GM21786 (cell line): ENCODE data around the gene ACACA.

Experiments
- ATAC-seq: cut with Tn5 transposase; IDR thresholded peaks from one replicate; pipeline ENCODE4 v1.9.1; 2021; ENCODE audit not compliant: unreplicated experiment

ACACA gene

DNA sequence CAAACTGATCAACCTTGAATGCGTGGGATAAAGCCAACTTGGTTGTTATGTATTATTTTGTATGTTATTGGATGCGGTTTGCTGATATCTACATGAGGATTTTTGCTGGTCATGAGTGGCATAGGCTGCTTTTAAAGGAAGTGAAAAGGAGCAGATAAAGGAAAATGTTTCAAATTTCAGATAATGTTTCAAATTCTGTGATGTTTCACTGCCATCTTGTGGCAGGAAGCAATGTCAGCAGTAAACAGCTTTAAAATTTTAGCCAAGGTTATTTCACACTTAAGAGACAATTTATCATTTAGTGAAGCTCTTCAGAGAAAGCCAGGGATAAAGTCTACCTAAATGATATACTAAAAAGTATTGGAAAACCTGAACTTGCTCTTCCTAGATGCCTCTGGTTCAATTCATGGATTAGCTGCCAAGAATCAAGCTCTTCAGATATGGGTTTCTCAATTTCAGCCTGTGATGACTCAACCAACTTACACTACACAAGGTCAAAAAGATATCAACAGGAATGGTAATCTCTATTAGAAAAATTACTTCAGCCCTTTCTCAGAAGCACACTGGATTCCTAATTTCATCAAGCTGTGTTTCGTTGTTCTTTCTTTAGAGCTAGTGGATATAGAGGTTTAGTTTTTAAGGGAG is 166.8 kb downstream of the ACACA start:
- no peak for ATAC-seq

DNA sequence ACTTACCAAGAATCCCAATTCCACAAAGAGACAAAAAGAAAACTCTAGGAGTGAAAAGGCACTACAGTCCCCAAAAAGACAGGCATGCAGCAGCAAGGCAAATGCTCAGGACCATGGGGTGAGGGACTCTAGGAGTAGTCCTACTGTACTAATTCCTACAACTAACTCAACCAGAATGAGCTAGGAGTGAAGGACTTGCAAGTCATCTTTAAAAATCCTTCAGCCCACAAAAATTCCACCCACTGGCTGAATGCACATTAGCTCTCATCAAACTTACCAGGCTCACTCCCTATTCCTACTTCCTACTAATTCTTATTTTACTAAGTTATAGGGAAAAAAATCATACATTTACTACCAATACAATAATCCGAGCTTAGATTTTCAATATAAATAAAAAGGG is 172.5 kb downstream of the ACACA start:
- ATAC-seq: no peak

DNA sequence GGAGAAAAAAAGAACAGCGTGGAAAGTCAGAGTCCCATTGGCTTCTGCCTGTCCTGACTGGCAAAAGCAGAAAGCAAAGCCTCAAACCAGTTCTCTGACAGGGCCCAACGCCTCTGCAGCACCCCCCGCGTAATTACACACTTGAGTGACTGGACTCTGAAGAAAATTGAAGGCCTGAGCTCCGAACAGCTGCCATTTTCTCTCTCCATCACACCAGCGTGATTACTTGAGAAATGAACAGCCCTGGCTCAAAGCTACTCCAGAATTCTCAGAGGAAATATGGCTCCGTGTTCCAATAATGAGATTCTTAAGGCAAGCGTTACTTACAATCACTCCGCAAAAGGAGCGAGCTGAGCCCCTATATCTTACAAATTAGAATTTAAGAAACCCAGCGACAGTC is 173.6 kb downstream of the ACACA start:
- no peak for ATAC-seq

DNA sequence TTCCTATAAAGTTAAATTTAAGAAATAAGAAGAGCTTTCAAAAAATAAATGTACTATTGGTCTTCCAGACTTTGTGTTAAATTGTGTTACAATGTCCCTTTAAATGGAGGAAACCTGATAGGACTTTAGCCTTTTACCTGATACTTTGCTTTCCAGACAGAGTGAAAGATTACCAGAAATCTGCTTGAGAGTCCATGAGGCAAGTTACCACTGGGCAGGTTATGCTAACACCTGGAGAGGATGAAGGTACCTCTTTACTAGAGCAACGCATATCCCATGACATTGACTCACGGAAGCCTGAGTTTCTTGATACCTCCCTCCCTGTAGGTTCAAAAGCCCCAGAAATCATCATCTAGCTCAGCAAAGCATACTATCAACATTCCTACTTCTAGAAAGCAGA is 174.7 kb downstream of the ACACA start:
- no peak for ATAC-seq

DNA sequence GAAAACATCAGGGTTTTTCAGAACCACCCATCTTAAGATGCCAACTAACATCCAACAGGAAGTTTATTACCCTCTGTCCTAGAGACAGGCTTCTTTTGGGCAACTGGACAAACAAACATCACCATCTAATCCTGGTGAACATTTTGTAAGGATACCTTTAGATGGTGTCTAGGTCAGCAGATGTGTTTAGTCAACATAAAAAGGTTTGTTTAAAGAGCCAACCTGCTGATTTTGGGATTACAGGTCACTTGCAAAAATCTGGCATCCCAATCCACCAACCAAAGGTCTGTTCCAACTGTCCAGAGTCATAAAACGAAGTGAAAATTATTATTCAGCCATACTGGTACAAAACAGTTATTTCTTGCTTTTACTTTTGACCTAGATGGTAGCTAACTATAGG is 176.0 kb downstream of the ACACA start:
- no peak for ATAC-seq

DNA sequence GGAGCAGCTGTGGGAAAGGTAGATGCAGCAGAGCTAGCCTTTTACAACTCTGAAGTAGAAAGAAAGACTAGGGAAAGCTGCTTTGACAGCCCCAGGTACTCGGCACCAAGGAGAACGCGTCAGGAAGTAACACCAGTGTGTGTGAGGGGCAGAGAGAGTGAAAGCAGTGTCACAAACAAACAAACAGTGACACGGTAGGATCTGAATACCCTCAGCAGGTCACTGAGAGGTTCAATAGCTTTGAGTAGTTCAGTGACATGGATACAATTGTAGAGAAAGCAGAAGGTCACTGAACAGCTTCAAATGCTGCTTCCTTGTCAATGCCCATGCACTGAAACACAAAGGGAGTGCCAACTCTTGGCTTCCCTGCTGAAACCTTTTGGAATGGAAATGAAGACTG is 181.2 kb downstream of the ACACA start:
- no peak for ATAC-seq

DNA sequence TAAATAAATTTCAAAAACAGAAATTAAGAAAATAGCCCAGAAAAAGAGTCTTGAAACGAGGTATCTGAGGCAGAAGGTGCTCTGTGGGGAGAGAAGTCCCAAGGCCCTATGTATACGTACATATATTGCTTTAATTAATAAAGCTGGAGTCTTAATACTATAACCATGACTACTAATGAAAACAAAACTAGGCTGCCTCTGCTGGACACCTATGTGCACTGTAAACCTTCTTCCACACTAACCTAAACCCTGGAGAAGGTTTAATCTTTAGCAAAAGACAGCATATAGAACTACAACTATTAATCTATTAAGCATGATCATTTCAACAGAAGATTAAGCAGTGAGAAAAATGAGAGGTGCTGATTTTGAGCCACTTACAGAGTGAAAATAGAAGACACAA is 184.8 kb downstream of the ACACA start:
- no peak for ATAC-seq

DNA sequence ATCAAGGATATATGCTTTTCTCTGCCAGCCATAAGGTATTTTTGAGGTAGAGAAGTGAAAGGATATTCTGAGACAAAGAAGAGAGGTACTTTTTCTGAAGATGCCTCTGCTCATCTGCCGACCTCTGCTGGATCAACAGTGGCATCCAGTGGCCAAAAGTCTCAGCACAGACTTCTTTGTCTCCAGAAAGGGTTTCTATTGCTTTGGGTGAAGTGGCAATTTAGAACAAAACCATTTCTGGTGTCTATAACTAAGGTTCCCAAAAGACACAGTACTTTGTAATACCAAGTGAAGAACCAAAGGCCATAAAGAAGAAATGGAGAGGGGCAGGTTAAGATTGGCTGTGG is 186.1 kb downstream of the ACACA start:
- no peak for ATAC-seq

DNA sequence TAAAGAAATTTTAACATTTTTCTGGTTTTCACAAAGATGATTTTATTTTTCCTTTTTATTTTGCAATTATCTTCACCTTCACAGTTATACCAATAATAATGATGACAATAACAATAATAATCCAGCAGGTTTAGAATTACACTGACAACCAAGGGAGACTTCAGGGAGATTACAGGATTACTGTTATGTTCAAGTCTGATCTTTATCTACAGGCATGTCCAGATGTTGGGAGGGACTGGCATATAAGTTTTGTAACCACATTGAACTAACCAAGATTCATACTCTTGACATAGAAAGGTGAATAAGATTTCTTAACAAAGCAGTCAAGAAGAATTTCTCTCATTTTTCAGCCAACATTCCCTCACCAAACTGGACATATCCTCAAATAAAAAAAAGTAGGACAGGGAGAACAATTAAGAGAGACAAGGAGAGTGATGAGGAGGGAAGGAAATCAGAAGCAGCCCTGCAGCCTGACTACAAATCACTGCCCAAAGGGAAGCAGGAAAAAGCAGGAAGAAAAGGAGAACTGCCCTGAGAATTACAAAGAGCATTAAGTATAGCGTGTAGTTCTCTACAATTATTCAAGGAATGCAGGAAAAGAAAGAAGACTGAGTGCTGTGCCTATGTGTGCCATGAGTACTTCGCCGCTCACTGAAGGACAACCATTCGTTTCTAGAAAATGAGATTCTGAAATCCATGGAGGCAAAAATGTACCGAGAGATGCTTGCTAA is 186.6 kb downstream of the ACACA start:
- no peak for ATAC-seq

DNA sequence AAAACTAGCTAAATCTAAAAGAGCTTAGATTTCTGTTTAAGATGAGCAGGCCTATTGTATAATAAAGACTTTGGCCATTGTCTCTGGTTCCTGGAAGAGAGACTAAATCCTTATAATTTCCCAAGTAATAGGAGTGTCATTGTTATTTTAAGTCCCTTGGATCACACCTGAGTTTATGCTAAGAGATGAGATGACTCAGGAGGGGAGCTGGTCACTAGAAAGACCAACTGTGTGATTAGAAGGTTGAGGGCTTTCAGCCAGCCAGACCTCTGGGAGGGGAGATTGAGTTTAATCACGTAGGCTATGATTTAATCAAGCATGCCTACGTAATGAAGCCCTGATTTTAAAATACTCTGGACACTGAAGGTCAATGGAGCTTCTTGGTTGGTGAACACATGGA is 187.8 kb downstream of the ACACA start:
- ATAC-seq: no peak

DNA sequence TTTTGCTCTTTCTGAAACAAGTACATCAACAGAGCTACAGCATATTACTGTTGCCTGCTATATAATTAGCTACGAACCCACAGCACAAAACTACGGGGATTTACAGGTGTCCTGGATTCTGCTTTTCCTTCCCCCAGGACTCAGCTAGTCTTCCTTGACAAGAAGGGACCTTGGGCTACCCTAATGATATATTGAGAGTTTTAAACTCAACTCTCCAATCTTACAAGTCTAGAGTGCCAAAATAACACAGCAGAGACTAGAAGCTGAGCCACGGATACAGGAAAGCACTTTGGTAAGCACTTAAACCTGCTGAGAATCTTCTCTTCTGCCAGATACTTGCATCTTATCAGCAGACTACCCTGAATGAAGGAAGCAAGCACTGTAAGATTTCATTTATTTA is 192.2 kb downstream of the ACACA start:
- no peak for ATAC-seq

DNA sequence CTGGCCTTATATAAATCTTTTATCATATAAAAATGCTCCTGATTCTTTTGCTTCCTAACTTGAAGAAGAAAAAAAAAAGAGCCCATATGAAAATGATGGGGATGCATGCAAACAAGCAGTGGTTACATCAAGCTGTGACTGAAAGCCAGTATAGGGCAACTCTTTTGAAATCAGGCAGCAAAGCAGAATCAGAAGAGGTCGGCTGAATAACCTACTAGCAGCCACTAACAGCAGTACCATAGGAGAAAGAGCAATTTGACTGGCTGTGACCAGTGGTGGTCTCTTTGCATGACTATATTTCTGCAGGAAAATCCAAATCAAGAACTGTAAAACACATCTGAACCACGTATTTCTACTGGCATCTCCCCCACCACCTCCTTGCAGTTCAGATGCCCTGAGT is 192.7 kb downstream of the ACACA start:
- ATAC-seq: no peak

DNA sequence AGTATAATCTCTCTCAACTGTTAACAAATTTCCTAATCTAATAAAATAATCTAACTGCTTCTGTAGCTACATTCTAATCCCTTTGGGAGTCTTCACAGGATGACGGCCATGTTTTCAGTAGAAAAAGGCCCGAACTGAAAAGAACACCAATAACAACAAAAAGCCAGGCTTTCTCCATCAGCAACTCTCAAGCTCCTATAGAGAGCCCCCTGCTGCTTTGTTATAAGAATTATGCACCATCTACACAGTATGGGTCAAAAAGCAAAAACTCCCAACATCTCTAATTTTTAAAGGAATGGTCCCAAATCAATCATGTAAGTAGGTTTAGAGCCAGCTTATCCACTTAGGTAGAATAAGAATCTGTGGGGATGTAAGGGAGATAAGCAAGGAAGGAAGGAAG is 194.5 kb downstream of the ACACA start:
- ATAC-seq: no peak

DNA sequence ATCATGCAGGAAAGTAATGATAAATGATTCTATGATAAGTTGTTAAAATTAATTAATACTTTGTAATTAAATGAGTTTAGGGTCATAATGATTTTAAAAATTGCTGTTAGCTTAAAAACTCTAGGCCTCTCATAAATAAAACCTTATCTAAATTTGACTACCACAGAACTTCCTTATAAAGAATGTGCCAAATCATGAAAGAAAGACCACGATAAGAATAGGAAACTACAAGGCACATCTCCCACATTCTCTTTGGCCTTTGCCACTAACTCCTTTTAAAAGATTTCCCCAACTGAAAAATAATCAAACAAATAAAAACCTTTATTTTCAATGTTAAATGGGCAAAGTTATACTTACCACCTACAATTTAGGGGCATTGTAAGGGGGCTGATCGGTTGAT is 195.5 kb downstream of the ACACA start:
- no peak for ATAC-seq

DNA sequence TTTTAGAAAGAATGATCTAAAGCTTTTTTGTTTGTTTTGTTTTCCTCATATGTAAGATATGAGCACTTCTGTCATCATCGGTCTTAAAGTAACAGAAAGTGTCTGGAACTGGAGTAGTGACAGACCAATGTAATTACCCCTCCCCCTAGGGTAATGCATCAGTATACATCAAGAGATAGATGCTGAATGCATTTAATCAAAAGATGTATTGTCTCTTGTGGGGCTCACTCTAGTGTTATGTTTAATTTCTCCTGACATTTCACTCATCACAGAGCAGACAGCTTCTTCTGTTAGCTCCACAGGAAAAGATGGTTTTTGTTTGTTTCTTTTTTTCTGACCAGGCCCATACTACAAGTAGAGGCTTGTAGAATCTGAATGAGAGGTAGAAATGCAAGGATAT is 199.5 kb downstream of the ACACA start:
- no peak for ATAC-seq

DNA sequence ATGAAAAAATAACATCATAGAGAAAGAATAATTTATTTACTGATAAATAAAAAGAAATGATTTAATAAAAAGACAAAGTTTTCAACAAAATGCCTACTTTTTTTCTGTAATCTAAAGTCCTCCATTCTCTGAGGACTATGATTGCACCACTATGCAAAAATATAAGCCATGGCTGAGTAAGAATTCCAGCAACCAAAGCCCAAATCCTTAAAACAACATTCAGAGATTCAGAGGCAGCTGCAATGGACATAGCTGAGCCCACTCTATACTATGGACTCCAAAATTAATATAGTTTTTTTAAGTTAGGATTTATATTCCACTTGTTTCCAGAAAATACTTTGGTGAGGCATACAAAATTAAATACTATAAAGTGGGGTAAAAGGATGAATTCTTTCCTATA is 200.3 kb downstream of the ACACA start:
- no peak for ATAC-seq

DNA sequence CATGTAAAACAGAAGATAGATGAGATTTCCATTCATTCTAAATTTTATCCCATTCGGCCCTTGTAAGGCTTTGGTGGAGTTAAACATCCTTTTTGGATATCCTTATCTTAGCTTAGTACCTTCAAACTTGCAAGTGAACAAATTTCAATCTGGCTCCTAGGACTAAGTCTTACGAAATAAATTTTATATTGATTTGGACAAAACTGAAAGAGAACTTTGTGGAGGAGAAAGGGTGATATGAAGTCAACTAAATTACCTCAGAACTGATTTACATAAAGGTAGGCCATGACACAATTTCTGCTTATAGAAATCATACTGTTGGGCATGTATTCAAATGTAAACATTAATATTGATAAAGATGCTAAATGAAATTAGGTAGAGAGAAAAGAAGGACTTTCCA is 206.1 kb downstream of the ACACA start:
- no peak for ATAC-seq

DNA sequence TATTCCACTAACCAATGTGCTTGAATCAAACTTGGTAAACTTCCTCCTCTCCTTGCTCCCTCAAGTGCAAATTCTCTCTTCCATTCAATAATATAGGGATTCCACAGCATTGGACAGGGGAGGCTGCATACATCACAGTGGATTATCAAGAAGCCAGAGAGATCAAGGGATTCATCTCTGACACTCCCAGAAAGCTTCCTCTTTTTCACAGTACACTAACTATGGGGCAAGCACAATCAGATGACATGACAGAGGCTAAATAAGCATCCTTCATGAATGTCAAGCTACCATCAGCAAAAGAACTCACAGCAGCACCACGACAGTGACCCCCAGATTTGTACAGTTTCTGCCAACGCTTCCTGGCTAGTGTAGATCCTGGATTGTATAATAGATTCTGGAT is 209.3 kb downstream of the ACACA start:
- ATAC-seq: no peak

DNA sequence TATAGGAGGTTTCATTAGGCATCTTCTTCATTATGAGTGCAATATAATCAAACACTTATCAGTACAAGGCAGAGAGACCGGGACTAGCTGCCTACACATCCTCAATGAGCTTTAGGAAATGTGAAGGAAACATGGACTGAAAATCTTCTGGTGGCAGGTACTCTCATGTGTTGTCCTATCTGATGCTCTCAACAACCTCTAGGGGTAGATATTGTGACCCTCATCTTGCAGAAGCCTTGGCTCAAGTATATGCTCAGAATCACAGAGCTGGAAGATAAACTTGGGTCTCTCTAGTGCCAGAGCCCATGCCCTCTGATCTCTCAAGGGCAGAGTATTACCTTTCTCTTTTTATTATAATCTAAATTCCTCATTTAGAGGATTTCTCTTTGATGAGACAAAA is 212.4 kb downstream of the ACACA start:
- ATAC-seq: no peak

DNA sequence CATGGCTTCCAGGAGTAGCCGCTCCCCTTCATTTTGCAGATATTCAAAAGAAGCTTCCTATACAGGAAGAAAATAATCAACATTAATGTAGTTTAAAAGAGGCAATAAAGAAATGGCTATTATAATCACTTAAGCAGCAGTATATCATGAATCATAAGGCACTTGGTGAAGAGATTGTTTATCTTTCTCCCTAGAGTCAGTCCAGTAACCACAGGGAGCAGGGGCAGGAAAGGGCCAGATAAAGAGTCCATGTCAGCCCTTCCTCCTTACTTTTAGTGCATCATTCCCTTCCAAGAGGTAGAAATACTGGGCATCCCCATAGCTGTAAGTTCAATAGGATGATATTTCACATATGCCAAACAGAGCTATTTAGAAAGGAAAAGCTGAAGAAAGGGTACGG is 215.4 kb downstream of the ACACA start:
- no peak for ATAC-seq

DNA sequence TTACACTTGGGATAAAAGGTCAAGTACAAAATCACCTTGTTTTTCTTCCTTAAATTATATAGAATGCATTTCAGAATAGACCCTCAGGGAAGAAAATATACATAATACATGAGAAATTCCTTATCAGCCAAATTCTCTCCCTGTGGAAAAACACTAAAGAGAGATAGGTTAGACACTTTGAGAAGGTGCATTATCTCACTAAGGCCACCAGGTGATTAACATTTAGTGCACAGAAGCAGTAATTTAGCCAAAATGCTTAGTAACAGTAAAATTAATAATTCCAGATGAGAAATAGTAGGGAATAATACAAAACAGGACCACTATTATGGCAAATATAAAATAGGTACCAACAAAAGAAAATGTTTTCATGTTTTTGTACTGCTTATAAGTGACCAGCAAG is 216.1 kb downstream of the ACACA start:
- no peak for ATAC-seq

DNA sequence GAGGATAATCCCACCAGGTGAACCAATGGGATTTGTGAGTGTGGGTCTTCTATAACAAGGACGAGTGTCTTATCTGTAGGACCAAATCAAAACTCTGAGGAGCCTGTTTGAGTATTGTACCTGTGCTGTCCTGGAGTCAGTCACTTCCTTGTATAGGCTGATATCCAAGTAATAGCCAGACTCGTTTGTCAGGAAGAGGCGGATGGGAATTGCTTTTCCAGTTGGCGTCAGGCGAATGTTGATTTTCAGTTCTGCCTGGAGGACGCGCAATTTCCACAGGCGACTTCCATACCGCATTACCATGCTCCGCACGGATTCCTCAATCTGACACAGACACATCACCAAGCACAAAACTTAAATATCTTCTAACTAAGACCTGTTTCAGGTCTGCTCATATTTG is 218.5 kb downstream of the ACACA start:
- no peak for ATAC-seq

DNA sequence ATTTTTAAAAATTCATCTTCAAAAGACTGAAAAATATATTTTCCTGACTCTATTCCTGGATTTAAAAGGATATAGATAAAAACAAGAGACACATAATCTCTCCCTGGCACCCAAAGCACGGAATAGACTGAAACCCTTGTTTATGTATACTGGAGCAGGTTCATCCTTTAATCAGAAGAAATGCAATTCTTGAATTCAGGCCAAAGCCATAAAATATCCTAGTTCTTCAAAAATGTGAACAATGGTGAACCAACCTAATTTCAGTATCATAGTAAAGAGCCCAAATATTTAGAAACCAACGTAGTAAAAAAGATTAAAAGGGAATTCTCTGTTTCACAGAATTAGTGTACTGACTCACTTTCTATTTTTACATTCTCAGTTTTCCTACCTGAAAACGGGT is 219.4 kb downstream of the ACACA start:
- ATAC-seq: no peak
